Neutrophil (primary cell): ENCODE results near the gene SORCS1.

ENCODE experiments used
- H3K27ac ChIP-seq: fragments of 200-600 bp; sonication (generic); 2 replicates; pipeline ENCODE4 v1.5.1; 2016; ENCODE audit warnings: mild to moderate bottlenecking, moderate library complexity
- H3K27me3 ChIP-seq: fragments of 200-600 bp; sonication (generic); 2 replicates; pipeline ENCODE4 v1.6.0; 2016; ENCODE audit warnings: mild to moderate bottlenecking
- H3K36me3 ChIP-seq: fragments of 200-600 bp; sonication (generic); 2 replicates; pipeline ENCODE4 v1.5.1; 2017
- H3K4me1 ChIP-seq, 2 experiments: fragments of 200-600 bp in 1 of 2; sonication (generic) in 1 of 2; 1 replicate in 1 of 2; 2 replicates in 1 of 2; pipeline versions ENCODE4 v1.5.1 to v1.6.1; 2013 to 2016; ENCODE audit warnings: low read depth in 1 of 2, low read length in 1 of 2, mild to moderate bottlenecking in 1 of 2, moderate library complexity in 1 of 2; ENCODE audit not compliant: control insufficient read depth in 1 of 2, insufficient read depth in 1 of 2
- H3K4me3 ChIP-seq, 2 experiments: fragments of 200-600 bp in 1 of 2; sonication (generic) in 1 of 2; 1 replicate in 1 of 2; 2 replicates in 1 of 2; pipeline ENCODE4 v1.5.1; 2013 to 2016; ENCODE audit warnings: low read depth in 1 of 2, low read length in 1 of 2, mild to moderate bottlenecking in 1 of 2, moderate library complexity in 1 of 2
- H3K9me3 ChIP-seq: fragments of 200-600 bp; sonication (generic); 2 replicates; pipeline ENCODE4 v1.5.1; 2016
- TF ChIP-seq, protein P1 (sequence below): fragments of 200-600 bp; sonication (generic); IDR thresholded peaks from 2 replicates; pipeline ENCODE4 v1.5.1; 2016; ENCODE audit warnings: antibody characterized with exemption

The SORCS1 gene

DNA sequence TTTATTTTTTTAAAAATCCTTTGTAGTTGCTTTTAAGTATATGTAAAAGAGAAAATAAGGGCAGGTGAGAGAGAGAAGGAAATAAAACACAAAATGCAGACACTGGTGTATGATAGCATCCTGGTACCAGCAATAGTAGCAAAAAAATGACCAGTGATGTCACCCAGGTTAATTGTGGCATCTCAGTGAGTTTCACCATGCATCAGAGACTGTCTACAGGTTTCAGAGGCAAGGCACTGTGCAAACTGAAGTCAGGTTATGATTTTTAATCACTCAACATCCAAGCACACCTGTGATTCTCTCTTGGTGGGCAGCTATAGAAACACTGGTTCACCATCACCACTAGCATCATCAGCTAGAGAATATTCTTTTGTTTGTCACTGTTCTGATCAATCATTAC is 509.3 kb downstream of the SORCS1 start:
- Histone ChIP-seq H3K9me3 (no peaks in the 10 kb centered on the region), H3K36me3 (no peaks in the 10 kb centered on the region), H3K27ac (no peak overlapping the region), H3K27me3 (no peaks in the 10 kb centered on the region), H3K4me1 (no peaks in the 10 kb centered on the region), H3K4me3 (no peak overlapping the region)
- TF ChIP-seq, protein P1, sequence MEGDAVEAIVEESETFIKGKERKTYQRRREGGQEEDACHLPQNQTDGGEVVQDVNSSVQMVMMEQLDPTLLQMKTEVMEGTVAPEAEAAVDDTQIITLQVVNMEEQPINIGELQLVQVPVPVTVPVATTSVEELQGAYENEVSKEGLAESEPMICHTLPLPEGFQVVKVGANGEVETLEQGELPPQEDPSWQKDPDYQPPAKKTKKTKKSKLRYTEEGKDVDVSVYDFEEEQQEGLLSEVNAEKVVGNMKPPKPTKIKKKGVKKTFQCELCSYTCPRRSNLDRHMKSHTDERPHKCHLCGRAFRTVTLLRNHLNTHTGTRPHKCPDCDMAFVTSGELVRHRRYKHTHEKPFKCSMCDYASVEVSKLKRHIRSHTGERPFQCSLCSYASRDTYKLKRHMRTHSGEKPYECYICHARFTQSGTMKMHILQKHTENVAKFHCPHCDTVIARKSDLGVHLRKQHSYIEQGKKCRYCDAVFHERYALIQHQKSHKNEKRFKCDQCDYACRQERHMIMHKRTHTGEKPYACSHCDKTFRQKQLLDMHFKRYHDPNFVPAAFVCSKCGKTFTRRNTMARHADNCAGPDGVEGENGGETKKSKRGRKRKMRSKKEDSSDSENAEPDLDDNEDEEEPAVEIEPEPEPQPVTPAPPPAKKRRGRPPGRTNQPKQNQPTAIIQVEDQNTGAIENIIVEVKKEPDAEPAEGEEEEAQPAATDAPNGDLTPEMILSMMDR = no peak

DNA sequence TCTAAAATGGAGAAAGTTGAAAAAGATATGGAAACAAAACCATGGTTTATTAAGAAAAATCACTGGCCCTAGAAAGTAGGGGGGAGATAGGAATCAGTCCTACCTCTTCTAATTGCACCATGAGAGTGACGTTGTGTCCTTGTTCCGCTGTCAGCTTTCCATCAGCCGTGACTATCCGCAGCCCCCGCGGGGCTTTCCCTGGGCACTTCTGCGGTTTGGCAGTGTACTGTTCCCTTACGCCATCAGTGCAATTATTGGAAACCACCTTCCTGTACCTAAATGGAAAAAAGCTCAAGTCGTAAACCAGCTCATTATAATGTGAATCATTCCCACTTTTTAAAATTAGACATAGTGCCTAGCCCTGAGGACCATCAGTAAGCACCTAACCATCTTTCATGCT is 512.2 kb downstream of the SORCS1 start:
- no peak overlapping the region for H3K27ac ChIP-seq
- H3K4me1 ChIP-seq = no peaks in the 10 kb centered on the region
- H3K4me3 ChIP-seq = no peak overlapping the region
- H3K9me3 ChIP-seq = no peaks in the 10 kb centered on the region
- TF ChIP-seq, protein P1 = no peak
- H3K36me3 ChIP-seq = no peaks in the 10 kb centered on the region
- no peaks in the 10 kb centered on the region for H3K27me3 ChIP-seq

DNA sequence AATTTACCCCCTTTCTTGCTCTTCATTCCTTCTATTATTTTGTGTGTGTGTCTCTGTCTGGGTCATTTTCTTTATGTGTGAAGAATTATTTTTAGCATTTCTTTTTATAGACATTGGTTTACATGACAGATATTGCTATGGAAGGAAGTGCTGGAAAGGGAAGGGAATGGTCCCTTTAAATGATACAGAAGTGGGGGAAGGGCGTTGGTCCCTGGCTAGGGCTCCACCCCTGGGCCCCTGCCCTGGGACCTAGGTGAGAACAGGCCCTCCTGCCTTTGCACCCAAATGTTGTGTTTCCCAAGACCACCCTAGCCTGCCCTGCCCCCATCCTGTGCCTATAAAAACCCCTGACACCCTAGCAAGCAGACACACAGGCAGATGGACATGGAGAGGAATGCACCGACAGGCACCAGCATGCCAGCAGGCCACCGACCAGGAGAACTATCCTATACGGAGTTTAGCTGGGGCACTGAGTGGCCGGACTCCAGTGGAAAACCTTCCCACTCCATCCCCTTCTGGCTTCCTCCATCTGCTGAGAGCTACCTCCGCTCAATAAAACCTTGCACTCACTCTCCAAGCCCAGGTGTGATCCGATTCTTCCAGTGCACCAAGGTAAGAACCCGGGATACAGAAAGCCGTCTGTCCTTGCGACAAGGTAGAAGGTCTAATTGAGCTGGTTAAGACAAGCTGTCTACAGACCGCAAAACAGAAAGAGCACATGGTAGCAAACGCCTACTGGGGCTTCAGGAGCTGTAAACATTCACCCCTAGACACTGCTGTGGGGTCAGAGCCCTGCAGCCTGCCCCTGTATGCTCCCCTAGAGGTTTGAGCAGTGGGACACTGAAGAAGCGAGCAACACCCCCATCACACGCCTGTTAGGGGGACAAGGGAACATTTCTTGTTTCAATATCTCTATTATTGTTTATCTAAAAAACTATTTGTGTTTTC is 515.7 kb downstream of the SORCS1 start:
- no peaks in the 10 kb centered on the region for H3K4me1 ChIP-seq
- no peaks in the 10 kb centered on the region for H3K36me3 ChIP-seq
- no peaks in the 10 kb centered on the region for H3K27me3 ChIP-seq
- H3K27ac ChIP-seq = no peak overlapping the region
- TF ChIP-seq, protein P1 = no peak
- H3K9me3 ChIP-seq = no peaks in the 10 kb centered on the region
- no peak overlapping the region for H3K4me3 ChIP-seq

DNA sequence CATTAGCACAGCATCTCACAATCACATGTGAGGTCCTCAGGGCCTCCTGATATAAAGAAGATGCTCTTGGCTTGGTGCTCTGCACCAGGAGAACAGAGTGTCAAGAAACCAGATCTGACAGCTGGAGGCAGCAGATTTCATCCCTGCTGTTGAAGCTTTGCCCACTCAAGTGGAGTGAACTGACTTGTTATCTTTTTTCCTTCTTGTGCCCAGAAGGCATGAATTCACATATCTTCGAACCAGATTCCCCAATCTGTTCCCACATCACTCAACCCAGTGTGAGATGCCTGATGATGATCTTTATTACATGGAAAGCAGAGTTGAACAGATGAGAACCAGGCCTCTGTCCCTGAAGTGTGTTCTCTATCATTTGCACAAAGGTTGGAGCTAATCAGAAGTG is 521.0 kb downstream of the SORCS1 start:
- Histone ChIP-seq H3K4me1 (no peaks in the 10 kb centered on the region), H3K9me3 (no peaks in the 10 kb centered on the region), H3K27ac (no peak overlapping the region), H3K4me3 (no peak overlapping the region), H3K36me3 (no peaks in the 10 kb centered on the region), H3K27me3 (no peaks in the 10 kb centered on the region)
- TF ChIP-seq, protein P1 = no peak

DNA sequence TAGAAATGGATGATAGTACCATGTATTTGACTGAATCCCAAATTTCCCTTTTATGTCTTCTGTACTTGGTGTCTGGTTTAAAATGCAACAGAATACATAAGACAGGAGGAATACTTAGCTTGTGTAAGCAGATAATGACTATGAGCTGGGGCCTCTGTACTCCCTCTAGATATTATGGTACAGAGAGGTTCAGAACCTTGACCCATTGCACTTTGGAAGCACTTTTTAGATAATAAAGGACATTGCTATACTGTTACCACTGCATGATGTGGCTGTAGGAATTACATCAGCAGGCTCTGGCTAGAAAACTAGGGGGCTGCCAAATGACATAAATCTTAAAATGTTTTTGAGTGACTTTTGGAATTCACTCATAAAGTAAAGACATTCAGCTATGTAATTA is 526.6 kb downstream of the SORCS1 start:
- no peak overlapping the region for H3K27ac ChIP-seq
- no peaks in the 10 kb centered on the region for H3K9me3 ChIP-seq
- no peaks in the 10 kb centered on the region for H3K27me3 ChIP-seq
- H3K36me3 ChIP-seq = no peaks in the 10 kb centered on the region
- no peaks in the 10 kb centered on the region for H3K4me1 ChIP-seq
- H3K4me3 ChIP-seq = no peak overlapping the region
- TF ChIP-seq, protein P1 = no peak
